GM18951 (cell line): ENCODE results near the gene RAPGEF4.

Source experiments
- POLR2A ChIP-seq: IDR thresholded peaks from 4 replicates; pipeline ENCODE4 v1.6.1; 2011; ENCODE audit warnings: mild to moderate bottlenecking; ENCODE audit not compliant: insufficient read length, insufficient read depth; ENCODE audit errors: extremely low read depth
- in situ Hi-C: fragments of 300-500 bp; cut with MboI; formaldehyde crosslinking; loops from one replicate; pipeline ENCODE4 v1.12.0; 2022; ENCODE audit warnings: low sequenced_read_pairs, mixed read lengths, inconsistent platforms; ENCODE audit not compliant: unreplicated experiment

RAPGEF4 gene

GRCh38 chr2:172735582-172736423 lies at the start of gene RAPGEF4:
Gene RAPGEF4, plus strand, starts transcription at chr2:172735845. Its CDS starts 139 bp downstream, at chr2:172735984.
- in situ Hi-C loops, result no loop called here
- TF ChIP-seq POLR2A, result no peak

DNA sequence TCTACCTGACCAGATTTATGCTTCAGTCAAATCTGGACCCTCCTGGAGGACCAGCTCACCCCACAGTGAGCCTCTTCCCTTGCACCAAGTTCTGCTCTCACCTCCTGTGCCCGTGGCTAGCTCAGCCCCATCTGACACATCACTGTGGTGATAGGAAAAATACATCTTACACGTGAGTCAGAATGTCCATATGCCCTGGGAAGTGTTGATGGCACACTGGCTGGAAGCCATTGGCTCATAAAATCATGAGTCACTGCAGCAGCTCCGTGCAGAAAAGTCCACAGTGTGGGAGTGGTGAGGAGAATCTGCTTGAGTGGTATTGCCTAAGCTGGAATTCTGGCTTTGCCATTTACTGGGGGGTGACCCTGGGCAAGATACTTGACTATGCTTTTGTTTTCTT lies 42.6 kb upstream of the RAPGEF4 start:
- no peak for TF ChIP-seq POLR2A

DNA sequence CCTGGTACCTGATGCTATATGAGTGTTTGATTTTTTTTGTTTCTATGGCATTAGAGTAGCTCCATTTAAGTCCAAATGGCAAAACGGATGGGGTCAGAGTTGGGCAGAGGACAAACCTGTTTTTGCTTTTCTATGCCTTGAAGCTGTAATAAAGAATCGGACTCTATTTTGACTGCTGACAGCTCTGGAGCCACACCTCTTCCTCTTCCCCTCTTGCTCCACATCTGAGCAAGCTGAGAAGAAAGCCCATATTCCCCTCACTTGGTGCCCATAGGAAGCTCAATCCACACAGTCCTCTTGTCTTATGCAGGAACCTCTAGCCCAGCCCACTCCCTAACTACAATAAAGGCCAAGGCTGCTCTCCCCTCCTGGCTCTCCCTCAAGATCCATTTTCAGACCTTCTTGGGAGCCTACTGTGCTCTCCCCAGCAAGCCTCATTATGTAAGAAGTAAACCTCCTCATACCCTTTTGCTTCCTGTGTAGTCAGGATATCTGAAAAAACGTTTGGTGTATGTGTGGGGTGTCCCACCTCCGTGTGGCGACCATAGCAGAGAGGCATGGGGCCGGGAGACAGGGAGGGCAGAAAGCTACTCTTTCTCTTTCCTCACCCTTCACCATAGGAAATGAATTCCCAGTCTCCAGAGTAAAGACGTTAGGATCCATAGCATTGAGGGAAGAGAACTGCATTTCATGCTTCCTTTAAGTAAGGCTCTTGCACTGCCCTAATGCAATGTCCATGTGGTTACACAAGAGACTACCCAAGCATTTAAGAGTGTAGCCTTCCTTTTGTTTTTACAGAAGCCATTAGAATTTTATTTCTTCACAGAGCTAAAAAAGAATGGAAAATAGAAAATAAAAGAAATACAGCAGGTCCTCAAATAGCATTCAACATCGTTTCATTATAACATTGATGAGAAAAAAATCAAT lies 41.9 kb upstream of the RAPGEF4 start:
- in situ Hi-C loops, result no loop called here

More for the DNA sequence above, 42.6 kb upstream of the RAPGEF4 start:
- in situ Hi-C loops, result no loop called here

GRCh38 chr2:172697296-172697695 lies 38.3 kb upstream of the RAPGEF4 start:
- TF ChIP-seq POLR2A, result no peak
- in situ Hi-C loops, result no loop called here

More for the DNA sequence above, 41.9 kb upstream of the RAPGEF4 start:
- no peak for TF ChIP-seq POLR2A

GRCh38 chr2:172698041-172698863 lies 37.4 kb upstream of the RAPGEF4 start:
- in situ Hi-C loops, result no loop called here
- no peak for TF ChIP-seq POLR2A

DNA sequence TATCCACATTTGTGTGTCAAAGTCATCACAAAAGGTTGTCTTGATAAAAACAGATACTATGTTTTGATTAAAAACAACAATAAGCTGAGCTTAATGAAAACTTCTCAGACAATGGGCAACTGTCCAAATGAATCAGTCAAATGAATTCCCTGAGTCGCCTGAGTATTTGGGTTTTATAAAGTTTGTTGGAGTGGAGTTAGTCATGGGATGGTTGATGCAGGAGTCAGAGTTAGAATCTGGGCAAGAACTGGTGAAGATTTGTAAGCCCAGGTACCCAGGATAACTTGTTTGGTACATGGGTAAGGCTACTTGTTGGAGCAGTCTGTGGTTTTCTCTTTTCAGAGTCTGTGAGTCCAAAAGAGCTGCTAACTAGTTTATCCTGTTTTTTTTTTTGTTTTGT lies 34.4 kb upstream of the RAPGEF4 start:
- no peak for TF ChIP-seq POLR2A
- in situ Hi-C loops, result loop anchor here (25.0 kb wide), 1 partner anchor 489 kb away; no protein-coding TSS in a partner anchor

- no peak for TF ChIP-seq POLR2A
- in situ Hi-C loops, result loop anchor here (25.0 kb wide), 1 partner anchor 490 kb away; no protein-coding TSS in a partner anchor
Observed at GRCh38 chr2:172702451-172702850, 33.2 kb upstream of the RAPGEF4 start.

DNA sequence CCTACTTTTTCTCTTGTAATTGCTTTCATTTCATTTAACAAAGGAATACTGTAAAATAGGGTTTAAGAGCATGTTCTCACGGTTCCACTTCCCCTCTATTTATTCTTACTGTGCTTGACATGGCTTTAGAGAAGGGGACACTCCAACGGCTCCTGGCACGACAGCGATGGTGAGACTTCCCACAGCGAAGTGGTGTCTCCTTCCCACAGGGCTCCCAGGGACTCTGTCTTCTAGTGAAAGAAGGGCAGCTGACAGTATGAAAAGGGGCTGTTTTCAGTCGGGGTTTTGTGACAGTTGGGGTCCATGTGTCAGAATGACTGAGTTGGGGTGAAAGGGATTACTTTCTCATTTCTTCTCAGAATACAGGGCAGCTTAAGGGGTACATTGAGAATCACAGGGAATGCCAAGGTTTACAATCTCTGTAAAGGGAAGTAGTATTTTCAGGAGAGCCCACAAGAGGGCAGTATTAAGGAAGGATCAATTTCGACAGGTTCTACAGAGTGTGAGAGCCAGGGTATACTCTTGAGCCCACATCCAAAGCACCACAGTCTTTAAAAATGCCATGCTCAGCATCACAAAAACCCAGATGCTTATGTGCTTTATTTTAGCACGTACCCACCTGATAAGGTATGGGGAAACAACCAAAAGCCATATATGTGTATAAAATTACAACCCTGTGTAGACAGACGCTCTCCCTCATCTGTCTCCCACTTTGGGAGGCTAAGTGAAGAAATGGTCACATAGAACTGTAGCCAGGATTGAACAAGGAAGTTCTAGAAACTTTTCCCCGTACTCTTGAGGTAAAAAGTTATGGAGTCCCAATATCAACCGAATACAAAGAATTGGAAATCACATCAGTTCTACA lies 31.3 kb upstream of the RAPGEF4 start:
- no peak for TF ChIP-seq POLR2A
- in situ Hi-C loops, result loop anchor here (25.0 kb wide), 1 partner anchor 492 kb away; no protein-coding TSS in a partner anchor

- in situ Hi-C loops, result loop anchor here (25.0 kb wide), 1 partner anchor 493 kb away; no protein-coding TSS in a partner anchor
- TF ChIP-seq POLR2A, result no peak
Observed at GRCh38 chr2:172705352-172705751, 30.3 kb upstream of the RAPGEF4 start.

GRCh38 chr2:172708247-172708646 lies 27.4 kb upstream of the RAPGEF4 start:
- in situ Hi-C loops, result loop anchor here (25.0 kb wide), 1 partner anchor 496 kb away; no protein-coding TSS in a partner anchor
- no peak for TF ChIP-seq POLR2A

- in situ Hi-C loops, result loop anchor here (25.0 kb wide), 1 partner anchor 497 kb away; no protein-coding TSS in a partner anchor
- no peak for TF ChIP-seq POLR2A
Observed at GRCh38 chr2:172709566-172710291, 25.9 kb upstream of the RAPGEF4 start.
